ENCODE data around the gene ECM2.
A peak's percentile ranks its signal among the peaks of the same experiment; 100 is the strongest.

The ECM2 gene

DNA sequence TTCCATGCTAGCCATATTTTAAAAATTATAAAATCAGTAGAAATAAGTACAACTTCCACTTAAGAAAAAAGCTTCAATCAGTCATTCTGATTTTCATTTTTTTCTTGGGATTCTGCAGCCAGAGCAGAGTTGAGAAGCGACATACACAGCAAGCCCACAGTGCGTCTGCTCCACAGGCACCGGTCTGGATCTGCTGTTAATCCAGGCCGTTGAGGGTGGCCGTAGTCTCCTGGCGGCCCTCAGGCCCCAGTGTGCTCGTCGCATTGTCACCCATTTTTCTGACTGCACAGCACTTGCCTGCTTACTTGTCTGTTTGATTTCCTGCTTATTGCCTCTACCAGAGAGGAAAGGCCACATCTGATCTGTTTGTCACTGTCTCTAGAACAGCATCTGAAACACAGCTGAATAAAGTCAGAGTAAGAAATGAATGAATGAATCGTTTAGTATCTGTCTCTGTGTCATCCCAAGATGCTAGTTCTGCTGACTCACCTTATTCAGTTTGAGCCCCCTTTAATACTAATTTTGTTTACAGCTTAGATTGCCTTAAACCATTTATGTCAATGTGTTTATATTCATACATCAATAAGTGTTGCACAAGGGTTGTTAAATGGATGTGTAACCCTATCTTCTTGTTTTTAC lies 41.9 kb downstream of the ECM2 start:
- H3K27me3 ChIP-seq (ENCODE audit: control insufficient read depth, insufficient read depth, low read length), result no peaks in the 10 kb centered on the region
- no peaks in the 10 kb centered on the region for H3K36me3 ChIP-seq (ENCODE audit: control insufficient read depth, insufficient read depth, low read length)
- no peak overlapping the region for H3K4me3 ChIP-seq (ENCODE audit: low read depth, low read length)
- no peaks in the 10 kb centered on the region for H3K9me3 ChIP-seq (ENCODE audit: control insufficient read depth, insufficient read depth, low read length)
- no peaks in the 10 kb centered on the region for H3K4me1 ChIP-seq (ENCODE audit: control insufficient read depth, insufficient read depth, low read length)
- no peak overlapping the region for H3K9ac ChIP-seq (ENCODE audit: low read depth, low read length)

DNA sequence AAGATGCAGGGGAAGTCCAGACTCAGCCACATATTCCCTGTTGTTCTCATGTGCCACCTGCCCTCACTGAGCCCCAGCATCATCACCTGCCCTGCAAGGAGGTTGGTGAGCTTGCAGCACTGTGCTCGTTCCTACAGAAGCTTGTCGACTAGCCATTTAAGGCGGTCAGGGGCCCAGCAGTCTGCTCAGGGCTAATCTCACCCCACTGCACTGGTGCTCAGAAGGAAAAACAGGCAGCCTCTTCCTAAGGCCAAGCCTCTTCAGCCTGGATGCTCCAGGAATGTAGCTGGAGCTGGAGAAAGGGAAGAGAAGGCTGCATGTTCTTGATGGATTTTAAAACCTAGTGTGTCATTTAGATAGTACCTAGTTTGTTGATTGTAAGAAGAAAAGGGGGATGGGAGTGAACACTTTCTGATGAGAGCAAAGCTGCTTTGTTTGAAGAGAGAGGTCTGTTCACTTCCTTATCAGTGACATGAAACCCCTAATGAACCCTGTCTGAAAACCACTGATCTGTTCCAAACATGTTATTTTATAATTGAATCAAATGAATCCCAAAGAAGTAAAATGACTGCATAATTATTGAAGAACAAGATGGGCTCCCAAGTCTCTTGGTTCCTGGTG lies 42.9 kb downstream of the ECM2 start:
- H3K4me3 ChIP-seq (ENCODE audit: low read depth, low read length), result no peak overlapping the region
- no peaks in the 10 kb centered on the region for H3K4me1 ChIP-seq (ENCODE audit: control insufficient read depth, insufficient read depth, low read length)
- H3K9ac ChIP-seq (ENCODE audit: low read depth, low read length), result no peak overlapping the region
- H3K27me3 ChIP-seq (ENCODE audit: control insufficient read depth, insufficient read depth, low read length), result no peaks in the 10 kb centered on the region
- no peaks in the 10 kb centered on the region for H3K36me3 ChIP-seq (ENCODE audit: control insufficient read depth, insufficient read depth, low read length)
- no peaks in the 10 kb centered on the region for H3K9me3 ChIP-seq (ENCODE audit: control insufficient read depth, insufficient read depth, low read length)

DNA sequence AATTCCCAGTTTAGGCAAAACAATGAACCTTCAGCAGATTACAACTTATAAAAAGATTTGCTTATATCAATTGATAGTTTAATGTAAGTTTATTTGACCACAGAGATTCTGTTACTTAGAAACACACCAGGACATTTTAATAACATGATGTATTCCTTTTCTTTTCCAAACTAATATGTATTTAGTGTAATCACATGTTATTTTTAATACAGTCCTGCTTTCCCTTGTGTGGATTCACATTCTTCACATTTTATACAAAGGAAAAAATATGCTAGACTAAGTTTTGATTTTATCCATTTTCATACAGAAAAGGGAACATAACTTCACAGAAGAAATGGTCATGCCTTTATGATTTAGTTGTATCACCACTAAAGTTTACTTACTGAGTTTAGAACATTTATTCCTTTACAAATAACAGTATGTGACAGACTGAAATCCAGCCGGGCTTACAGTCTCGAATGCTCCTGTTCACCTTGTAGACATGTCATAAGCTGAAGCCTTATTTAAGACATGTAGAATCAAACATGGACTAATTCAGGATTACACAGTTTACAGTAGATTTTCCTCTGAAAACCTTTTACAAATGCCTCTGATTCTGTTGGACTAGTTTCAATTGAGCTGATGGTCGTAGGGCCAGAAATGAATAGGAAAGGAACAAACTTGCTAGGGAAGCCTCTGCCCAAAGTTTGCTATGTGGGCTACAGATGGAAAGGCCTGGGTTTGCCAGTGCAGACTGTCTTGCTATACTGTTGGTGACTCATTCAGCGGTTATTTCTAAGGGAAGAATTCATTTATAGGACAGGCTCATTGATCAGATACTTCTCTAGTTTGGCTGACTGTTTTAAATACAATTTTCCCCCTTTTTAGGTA lies 46.9 kb downstream of the ECM2 start:
- H3K36me3 ChIP-seq (ENCODE audit: control insufficient read depth, insufficient read depth, low read length), result no peaks in the 10 kb centered on the region
- H3K9me3 ChIP-seq (ENCODE audit: control insufficient read depth, insufficient read depth, low read length), result no peaks in the 10 kb centered on the region
- H3K4me3 ChIP-seq (ENCODE audit: low read depth, low read length), result no peak overlapping the region
- H3K27me3 ChIP-seq (ENCODE audit: control insufficient read depth, insufficient read depth, low read length), result no peaks in the 10 kb centered on the region
- no peak overlapping the region for H3K9ac ChIP-seq (ENCODE audit: low read depth, low read length)
- no peaks in the 10 kb centered on the region for H3K4me1 ChIP-seq (ENCODE audit: control insufficient read depth, insufficient read depth, low read length)

DNA sequence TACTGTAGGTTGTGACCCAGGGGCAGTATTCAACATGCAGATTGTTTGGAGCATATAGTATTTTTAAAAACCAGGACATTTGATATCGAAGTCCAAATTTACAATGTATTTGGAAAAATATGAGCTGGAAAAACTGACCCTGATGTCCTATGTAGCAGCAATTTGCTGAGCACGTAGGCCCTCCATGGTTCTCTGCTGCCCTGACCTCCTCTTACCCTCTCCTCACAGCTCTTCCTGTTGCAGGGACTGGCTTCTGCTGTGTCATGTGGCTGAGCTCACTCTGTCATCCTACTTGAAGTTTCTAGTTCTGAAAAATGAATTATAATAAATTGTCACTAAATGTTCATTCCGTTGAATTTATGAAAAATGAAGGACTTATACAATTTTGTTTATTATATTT lies 49.4 kb downstream of the ECM2 start:
- H3K36me3 ChIP-seq (ENCODE audit: control insufficient read depth, insufficient read depth, low read length), result no peaks in the 10 kb centered on the region
- no peaks in the 10 kb centered on the region for H3K27me3 ChIP-seq (ENCODE audit: control insufficient read depth, insufficient read depth, low read length)
- H3K4me1 ChIP-seq (ENCODE audit: control insufficient read depth, insufficient read depth, low read length), result no peaks in the 10 kb centered on the region
- H3K4me3 ChIP-seq (ENCODE audit: low read depth, low read length), result no peak overlapping the region
- H3K9ac ChIP-seq (ENCODE audit: low read depth, low read length), result no peak overlapping the region
- no peaks in the 10 kb centered on the region for H3K9me3 ChIP-seq (ENCODE audit: control insufficient read depth, insufficient read depth, low read length)

DNA sequence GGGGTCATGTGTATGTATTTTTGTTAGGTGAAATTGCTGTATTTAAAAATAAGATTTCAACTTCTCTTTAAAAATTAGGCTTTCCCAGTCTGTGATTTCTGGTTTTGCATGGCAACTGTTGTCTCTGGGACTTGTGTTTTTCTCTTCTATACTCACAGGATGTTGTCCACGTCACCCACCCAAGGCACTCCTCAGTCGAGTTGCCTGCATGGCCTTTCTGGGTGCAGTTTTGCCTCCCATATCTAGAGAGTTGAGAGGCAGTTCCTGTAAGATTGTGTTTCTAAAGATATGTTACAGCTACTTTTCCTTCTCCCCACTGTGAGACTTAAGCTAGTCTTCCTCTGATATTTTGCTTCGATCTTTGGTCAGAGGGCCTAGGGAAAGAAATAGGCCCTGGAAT lies 51.2 kb downstream of the ECM2 start:
- Histone ChIP-seq H3K4me1 (ENCODE audit: control insufficient read depth, insufficient read depth, low read length) (peaks cover 12% of the 10 kb centered on the region), H3K36me3 (ENCODE audit: control insufficient read depth, insufficient read depth, low read length) (no peaks in the 10 kb centered on the region), H3K9ac (ENCODE audit: low read depth, low read length) (no peak overlapping the region), H3K27me3 (ENCODE audit: control insufficient read depth, insufficient read depth, low read length) (no peaks in the 10 kb centered on the region), H3K9me3 (ENCODE audit: control insufficient read depth, insufficient read depth, low read length) (no peaks in the 10 kb centered on the region), H3K4me3 (ENCODE audit: low read depth, low read length) (no peak overlapping the region)

DNA sequence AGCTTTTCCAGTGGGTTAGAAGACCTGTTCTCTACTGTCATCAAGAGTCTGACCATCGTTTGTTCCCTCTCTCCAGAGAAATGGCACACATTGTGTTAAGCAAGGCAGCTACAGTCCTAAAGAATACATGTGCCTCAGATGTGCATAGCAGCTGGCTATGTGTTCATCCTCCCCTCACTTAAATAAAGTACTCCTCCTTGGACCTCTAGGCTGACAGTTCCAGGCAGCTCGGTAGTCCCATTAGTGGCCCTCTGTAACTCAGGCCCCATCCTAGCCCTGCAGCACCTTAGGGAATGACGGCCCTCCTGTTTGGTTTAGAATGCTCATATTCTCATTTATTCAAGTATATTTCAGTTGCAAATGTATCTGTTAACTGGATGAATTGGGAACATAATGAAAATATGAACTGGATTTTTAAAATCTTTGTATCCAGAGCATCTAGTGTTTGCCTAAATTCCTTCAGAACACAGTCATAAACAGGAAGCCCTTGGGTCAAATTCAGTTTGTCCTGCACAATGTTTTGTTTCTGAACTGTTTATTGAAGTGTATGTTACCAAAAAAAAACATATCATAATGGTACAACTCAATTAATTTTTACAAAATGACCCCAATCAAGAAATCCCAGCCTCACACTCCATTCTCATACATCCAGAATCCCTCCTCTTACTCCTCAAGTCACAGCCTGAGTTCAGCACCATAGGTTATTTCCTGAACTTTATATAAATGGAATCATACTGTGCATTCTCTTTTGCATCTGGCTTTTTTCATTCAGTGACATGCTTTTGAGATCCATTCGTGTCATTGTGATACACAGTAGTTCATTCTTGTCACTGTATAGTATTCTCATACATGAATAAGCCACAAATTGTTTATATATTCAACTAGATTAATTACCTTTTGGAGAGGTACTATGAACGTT lies 51.9 kb downstream of the ECM2 start:
- Histone ChIP-seq H3K9ac (ENCODE audit: low read depth, low read length) (no peak overlapping the region), H3K27me3 (ENCODE audit: control insufficient read depth, insufficient read depth, low read length) (no peaks in the 10 kb centered on the region), H3K36me3 (ENCODE audit: control insufficient read depth, insufficient read depth, low read length) (no peaks in the 10 kb centered on the region), H3K9me3 (ENCODE audit: control insufficient read depth, insufficient read depth, low read length) (no peaks in the 10 kb centered on the region), H3K4me1 (ENCODE audit: control insufficient read depth, insufficient read depth, low read length) (peaks cover 12% of the 10 kb centered on the region), H3K4me3 (ENCODE audit: low read depth, low read length) (no peak overlapping the region)

DNA sequence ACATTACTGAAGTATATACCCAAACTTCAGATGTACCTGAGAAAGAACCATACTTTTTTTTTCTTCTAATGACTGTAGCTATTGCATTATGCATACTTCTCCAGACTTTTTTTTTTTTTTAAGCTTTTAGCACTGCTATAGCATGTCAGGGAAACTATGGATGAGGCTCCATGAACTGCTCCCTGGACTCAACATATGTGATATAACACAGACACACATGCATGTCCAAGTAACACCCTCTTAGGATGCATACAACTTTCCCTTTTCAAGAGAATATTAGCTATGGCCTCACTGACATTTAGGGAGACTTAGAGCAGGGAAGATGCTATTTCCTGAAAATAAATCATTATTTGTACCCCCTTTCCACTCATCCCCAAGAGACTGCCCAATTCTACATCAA lies 53.0 kb downstream of the ECM2 start:
- Histone ChIP-seq H3K9ac (ENCODE audit: low read depth, low read length) (no peak overlapping the region), H3K27me3 (ENCODE audit: control insufficient read depth, insufficient read depth, low read length) (no peaks in the 10 kb centered on the region), H3K9me3 (ENCODE audit: control insufficient read depth, insufficient read depth, low read length) (no peaks in the 10 kb centered on the region), H3K36me3 (ENCODE audit: control insufficient read depth, insufficient read depth, low read length) (no peaks in the 10 kb centered on the region), H3K4me1 (ENCODE audit: control insufficient read depth, insufficient read depth, low read length) (peaks cover 12% of the 10 kb centered on the region), H3K4me3 (ENCODE audit: low read depth, low read length) (no peak overlapping the region)

DNA sequence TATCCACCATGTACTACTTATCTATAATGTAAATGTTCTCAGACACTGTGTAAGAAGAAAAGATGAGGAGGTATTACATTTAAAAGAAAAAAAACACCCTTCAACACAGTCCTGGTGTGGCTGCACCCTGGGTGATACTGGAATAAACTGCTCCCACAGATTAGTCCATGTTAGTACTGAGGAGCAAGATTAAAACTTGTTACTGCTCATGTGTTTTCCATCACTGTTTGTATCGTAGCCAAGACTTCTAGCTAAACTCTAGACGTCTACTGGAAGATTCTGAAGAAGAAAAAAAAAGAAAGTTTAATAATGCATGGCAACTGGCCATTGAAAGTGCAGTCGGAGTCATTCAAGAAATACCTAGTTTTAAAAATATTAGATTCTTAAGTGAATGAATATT lies 53.5 kb downstream of the ECM2 start, which contains the start of gene ASPN:
ASPN (minus strand) TSS at position 178 of the 400 bp plus-strand sequence.
- Histone ChIP-seq H3K9me3 (ENCODE audit: control insufficient read depth, insufficient read depth, low read length) (no peaks in the 10 kb centered on the region), H3K36me3 (ENCODE audit: control insufficient read depth, insufficient read depth, low read length) (no peaks in the 10 kb centered on the region), H3K4me3 (ENCODE audit: low read depth, low read length) (no peak within 1 kb of the TSS), H3K9ac (ENCODE audit: low read depth, low read length) (no peak within 1 kb of the TSS), H3K4me1 (ENCODE audit: control insufficient read depth, insufficient read depth, low read length) (peaks cover 12% of the 10 kb centered on the region), H3K27me3 (ENCODE audit: control insufficient read depth, insufficient read depth, low read length) (no peaks in the 10 kb centered on the region)

DNA sequence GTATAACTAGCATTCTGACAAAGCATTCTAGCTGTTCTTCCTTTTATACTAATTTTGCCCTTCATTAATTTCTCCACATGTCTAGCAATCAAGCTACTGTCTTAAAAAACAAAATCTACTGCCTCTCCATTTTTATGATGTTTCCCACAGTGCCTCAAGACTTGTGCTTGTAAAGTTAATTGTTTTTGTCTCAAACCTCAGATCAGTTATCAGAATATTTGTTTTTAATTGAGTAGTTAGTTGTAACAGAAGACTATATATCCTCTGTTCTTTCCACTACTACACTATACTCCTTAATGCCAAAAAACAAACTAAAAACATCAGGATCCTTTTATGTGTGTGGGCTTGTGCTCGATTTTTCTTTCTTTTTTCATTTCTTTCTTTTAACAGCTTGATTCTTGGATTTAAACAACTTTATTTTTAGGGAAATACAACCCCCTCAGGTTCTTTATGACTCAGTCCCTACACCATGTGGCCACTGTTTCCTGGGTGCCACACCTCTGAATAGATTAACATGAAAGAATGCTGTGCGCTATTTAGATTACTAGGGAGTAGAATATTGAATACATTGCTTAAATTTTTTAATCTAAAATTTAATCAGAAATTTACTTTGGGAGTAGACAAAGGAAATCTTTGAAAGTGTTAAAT lies 54.7 kb downstream of the ECM2 start:
- no peak overlapping the region for H3K4me3 ChIP-seq (ENCODE audit: low read depth, low read length)
- H3K36me3 ChIP-seq (ENCODE audit: control insufficient read depth, insufficient read depth, low read length), result no peaks in the 10 kb centered on the region
- H3K4me1 ChIP-seq (ENCODE audit: control insufficient read depth, insufficient read depth, low read length), result peaks cover 12% of the 10 kb centered on the region
- no peaks in the 10 kb centered on the region for H3K9me3 ChIP-seq (ENCODE audit: control insufficient read depth, insufficient read depth, low read length)
- no peaks in the 10 kb centered on the region for H3K27me3 ChIP-seq (ENCODE audit: control insufficient read depth, insufficient read depth, low read length)
- no peak overlapping the region for H3K9ac ChIP-seq (ENCODE audit: low read depth, low read length)

DNA sequence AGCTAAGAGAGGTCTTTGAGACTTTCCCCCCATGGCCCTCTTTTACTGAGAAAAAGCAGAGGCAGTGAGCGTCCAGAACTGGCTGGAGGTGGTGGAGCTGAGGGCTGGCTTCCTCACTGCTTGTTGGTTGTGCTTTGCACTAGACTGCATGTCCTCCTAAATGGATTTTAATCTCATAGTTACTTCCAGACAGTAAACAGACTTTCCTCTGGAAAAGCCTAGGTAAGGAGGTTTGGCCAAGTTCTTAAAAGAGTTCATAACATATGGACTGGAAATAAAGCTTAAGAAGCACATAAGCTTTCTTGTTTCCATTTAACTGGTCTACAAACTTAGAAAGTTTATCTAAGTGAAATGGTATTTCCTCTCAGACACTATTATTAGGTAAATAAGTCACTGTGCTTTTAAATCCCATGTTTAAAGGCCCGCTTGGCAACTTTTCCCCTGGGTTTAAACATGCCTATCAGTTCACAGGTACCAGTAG lies 55.5 kb downstream of the ECM2 start:
- H3K36me3 ChIP-seq (ENCODE audit: control insufficient read depth, insufficient read depth, low read length), result no peaks in the 10 kb centered on the region
- no peaks in the 10 kb centered on the region for H3K9me3 ChIP-seq (ENCODE audit: control insufficient read depth, insufficient read depth, low read length)
- peak overlapping the region; percentile 26 for H3K9ac ChIP-seq (ENCODE audit: low read depth, low read length)
- no peak overlapping the region for H3K4me3 ChIP-seq (ENCODE audit: low read depth, low read length)
- H3K27me3 ChIP-seq (ENCODE audit: control insufficient read depth, insufficient read depth, low read length), result no peaks in the 10 kb centered on the region
- H3K4me1 ChIP-seq (ENCODE audit: control insufficient read depth, insufficient read depth, low read length), result peaks cover 12% of the 10 kb centered on the region

DNA sequence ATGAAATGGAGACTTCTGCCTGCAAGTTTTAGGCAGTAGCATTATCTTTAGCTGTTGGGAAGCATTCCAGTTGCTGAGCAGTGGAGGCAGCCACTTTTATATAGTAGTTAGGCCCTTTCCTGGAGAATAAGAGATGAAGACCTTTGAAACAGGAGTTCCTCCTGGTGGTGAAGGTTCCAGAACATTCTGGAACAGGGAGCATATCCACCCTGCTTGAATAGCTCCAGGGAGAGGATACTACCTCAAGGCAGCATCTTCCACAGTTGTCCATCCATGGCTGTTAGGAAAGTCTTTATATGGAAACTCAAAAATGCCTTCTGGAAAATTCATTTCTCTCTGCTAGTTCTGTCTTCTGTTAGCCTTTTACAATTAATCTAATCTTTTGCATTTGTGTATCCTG lies 56.4 kb downstream of the ECM2 start:
- Histone ChIP-seq H3K9ac (ENCODE audit: low read depth, low read length) (no peak overlapping the region), H3K4me1 (ENCODE audit: control insufficient read depth, insufficient read depth, low read length) (peaks cover 12% of the 10 kb centered on the region)

More for the DNA sequence above, 56.4 kb downstream of the ECM2 start:
- Histone ChIP-seq H3K27me3 (ENCODE audit: control insufficient read depth, insufficient read depth, low read length) (no peaks in the 10 kb centered on the region), H3K36me3 (ENCODE audit: control insufficient read depth, insufficient read depth, low read length) (no peaks in the 10 kb centered on the region), H3K9me3 (ENCODE audit: control insufficient read depth, insufficient read depth, low read length) (no peaks in the 10 kb centered on the region), H3K4me3 (ENCODE audit: low read depth, low read length) (no peak overlapping the region)

All from iPS-15b (cell line).